ENCODE results near the gene PDZD2.

The PDZD2 gene

GRCh38 chr5:32088214-32088613, 449.3 kb downstream of the PDZD2 start:
- no peak for DNase-seq

DNA sequence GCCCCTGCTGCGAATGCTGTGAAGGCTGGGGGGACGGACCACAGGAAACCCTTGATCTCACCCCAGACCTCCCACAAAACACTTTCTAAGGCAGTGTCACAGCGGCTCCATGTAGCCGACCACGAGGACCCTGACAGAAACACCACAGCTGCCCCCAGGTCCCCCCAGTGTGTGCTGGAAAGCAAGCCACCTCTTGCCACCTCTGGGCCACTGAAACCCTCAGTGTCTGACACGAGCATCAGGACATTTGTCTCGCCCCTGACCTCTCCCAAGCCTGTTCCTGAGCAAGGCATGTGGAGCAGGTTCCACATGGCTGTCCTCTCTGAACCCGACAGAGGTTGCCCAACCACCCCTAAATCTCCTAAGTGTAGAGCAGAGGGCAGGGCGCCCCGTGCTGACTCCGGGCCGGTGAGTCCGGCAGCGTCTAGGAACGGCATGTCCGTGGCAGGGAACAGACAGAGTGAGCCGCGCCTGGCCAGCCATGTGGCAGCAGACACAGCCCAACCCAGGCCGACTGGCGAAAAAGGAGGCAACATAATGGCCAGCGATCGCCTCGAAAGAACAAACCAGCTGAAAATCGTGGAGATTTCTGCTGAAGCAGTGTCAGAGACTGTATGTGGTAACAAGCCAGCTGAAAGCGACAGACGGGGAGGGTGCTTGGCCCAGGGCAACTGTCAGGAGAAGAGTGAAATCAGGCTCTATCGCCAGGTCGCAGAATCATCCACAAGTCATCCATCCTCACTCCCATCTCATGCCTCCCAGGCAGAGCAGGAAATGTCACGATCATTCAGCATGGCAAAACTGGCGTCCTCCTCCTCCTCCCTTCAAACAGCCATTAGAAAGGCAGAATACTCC, 450.4 kb downstream of the PDZD2 start:
- no peak for DNase-seq

- no peak for DNase-seq
Measured at GRCh38 chr5:32090026-32090754, 451.3 kb downstream of the PDZD2 start.

- DNase-seq = no peak
Measured at GRCh38 chr5:32090755-32091128, 451.8 kb downstream of the PDZD2 start.

DNA sequence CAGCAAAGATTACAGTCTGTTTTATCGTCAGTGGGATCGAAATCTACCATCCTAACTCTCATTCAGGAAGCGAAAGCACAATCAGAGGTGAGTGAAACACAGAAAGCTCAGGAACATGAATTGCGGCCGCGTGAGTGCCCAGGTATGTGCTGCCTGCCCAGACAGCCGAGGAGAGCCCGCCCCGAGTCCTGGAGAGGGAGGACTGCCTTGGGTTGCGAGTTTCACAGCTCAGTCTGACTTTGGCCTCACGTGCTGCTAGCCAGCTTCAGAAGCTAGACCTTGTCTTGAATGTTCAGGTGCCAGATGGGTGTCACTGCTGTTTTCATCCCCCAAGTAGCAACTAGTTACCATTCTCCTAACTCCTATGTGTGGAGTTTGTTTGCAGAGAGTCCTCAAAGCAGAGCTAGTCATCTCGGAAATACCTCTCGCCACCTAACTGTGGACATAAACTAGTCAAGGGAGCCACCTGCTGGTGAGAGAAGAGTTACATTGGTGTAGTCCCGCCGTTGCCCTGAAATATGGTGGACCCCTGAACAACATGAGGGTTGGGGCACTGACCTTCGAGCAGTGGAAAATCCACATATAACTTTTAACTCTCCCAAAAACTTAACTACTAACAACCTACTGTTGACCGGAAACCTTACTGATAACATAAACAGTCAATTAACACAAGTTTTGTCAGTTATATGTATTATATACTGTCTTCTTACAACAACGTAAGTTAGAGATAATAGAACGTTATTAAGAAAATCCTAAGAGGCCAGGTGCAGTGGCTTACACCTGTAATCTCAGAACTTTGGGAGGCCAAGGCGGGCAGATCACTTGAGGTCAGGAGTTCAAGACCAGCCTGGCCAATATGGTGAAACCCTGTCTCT, 454.2 kb downstream of the PDZD2 start:
- peak; percentile 81 to 91 for DNase-seq

GRCh38 chr5:32094691-32095090, 455.8 kb downstream of the PDZD2 start:
- DNase-seq = no peak

- DNase-seq = no peak
Measured at GRCh38 chr5:32095261-32095671, 456.3 kb downstream of the PDZD2 start.

- DNase-seq = no peak
Measured at GRCh38 chr5:32096891-32097595, 458.1 kb downstream of the PDZD2 start.

DNA sequence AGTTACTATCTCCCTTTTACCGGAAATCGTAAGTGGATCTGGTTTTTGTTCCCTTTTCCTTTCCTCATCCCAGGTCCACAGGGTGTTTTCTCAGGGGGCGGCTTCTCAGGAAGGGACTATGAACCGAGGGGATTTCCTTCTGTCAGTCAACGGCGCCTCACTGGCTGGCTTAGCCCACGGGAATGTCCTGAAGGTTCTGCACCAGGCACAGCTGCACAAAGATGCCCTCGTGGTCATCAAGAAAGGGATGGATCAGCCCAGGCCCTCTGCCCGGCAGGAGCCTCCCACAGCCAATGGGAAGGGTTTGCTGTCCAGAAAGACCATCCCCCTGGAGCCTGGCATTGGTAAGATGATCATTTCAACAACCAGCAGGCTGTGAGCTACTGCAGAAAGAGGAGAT, 459.4 kb downstream of the PDZD2 start:
- no peak for DNase-seq

DNA sequence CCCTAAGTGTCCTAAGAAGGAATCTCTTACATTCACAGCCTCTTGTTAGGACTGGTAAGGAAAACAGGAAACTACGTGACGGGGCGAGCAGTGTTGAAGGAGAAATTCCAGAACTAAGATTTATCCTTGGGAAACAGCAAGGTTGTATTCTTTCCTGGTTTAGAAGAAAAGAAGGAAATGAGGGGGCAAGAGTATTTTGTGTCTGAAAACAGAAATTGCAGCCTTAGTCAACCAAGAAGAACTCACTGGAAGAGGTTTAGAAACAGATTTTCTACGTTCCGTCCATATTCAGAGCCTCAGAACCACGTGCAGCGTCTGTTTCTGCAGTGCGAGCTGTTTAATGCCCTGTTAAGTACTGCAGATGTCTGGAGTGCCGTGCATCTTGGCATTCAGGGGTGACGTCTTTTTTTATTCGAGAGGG, 460.0 kb downstream of the PDZD2 start:
- DNase-seq = no peak

DNA sequence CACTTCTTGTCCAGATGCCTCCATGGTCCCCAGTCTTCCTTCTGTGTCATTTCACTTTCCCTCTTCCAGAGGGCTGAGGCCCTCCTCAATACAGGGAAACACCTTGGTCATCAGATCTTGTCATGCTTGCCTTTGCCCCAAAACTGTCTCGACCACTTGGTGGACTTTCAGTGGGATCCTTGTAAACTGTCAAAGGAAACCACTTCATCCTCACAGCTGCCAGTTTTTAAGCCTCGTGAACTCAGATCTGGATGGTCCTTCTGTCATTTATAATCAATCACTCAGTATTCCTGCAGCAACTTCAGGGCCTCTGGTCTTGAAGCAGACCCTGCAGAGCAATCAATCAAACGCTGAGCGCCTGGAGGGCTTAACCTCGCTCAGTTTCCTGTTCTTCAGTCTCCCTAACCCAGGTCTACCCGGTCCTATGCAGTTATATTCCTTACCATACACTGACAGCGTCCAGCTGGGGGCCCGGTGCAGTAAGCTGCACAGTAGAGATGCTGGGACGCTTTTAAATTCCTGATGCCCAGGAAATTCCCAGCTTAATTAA, 460.6 kb downstream of the PDZD2 start:
- DNase-seq = no peak

GRCh38 chr5:32100230-32100629, 461.3 kb downstream of the PDZD2 start:
- no peak for DNase-seq

- no peak for DNase-seq
Measured at GRCh38 chr5:32100691-32101302, 461.9 kb downstream of the PDZD2 start.

DNA sequence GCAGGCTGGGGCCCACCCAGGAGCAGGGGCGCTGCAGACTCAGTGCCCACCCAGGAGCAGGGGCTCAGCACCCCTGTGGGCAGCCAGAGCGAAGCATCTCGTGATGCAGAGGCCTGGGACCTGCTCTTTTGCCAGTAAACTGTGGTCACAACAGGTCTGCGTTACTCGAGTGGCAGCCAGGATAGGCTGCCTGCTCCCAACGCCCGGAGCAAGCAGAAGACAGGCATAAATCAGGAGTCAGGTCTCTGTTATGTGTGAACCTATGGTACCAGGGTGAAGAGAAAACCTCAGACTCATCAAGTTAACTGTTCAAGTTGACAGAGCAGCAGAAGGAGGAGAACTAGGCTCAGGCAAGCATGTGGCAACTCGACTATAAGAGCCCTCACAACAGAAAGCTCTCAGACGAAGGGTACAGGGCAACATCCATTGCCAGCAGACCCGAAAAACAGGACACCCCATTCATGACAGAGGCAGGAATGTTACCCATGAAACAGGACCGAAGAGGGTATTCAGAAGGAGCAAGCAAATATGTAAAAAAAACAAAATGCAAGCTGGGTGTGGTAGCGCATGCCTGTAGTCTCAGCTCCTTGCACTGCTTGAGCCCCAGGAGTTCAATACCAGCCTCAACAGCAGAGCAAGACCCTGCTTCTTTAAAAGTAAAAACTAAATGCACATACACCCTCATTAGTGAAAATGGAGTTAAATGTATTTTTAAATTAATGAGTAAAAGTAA, 463.5 kb downstream of the PDZD2 start:
- DNase-seq = no peak

GRCh38 chr5:32103521-32103920, 464.6 kb downstream of the PDZD2 start:
- no peak for DNase-seq

- no peak for DNase-seq
Measured at GRCh38 chr5:32107291-32107690, 468.4 kb downstream of the PDZD2 start.

- no peak for DNase-seq
Measured at GRCh38 chr5:32108167-32108566, 469.2 kb downstream of the PDZD2 start.

- no peak for DNase-seq
Measured at GRCh38 chr5:32109236-32109635, 470.3 kb downstream of the PDZD2 start.

DNA sequence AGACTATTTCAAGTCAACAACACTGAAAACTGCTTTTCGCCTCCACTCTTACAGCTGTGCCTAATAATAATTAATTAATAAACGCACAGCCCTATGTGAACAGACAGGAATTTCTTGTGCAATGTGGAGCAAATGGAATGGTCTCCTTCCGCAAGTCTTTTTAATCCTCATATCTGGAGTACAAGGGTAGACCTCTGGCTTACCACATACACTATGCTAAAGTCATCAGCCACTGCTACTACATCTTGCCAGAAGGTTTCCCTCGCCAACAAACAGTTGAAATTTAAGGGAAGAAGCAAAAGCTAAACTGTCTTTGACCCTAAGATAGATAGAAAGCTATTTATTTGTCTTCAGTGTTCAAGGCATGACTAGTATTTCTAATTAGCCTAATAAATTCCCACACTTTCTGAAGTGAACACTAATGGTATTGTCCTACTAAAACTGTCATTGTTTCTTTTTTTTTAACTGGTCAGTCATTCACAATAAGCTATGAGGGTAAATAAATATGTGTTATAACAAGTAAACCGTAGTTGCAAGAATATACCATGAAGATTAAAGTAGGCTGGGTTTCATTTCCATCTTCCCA, 471.3 kb downstream of the PDZD2 start:
- no peak for DNase-seq

GRCh38 chr5:32115985-32116384, 477.1 kb downstream of the PDZD2 start:
- no peak for DNase-seq

Data from SHP77 (cell line).